ENCODE data around the gene UCK2.

Gene UCK2

GRCh38 chr1:165898837-165899236 is 71.4 kb downstream of the UCK2 start:
- no peak overlapping the region for H3K56ac ChIP-seq (ENCODE audit: low read length)
- no peak overlapping the region for H4K5ac ChIP-seq (ENCODE audit: low read length)
- no peak overlapping the region for H2AK5ac ChIP-seq (ENCODE audit: low read length)
- H3K27me3 ChIP-seq (ENCODE audit: insufficient read depth, low read length, poor library complexity): no peaks in the 10 kb centered on the region
- no peak overlapping the region for H4K8ac ChIP-seq (ENCODE audit: low read depth, low read length)
- no CpG with 5 or more reads among the region's 3 CpGs for WGBS (ENCODE audit: extremely low coverage, insufficient coverage, low lambda C conversion rate)
- H2BK120ac ChIP-seq (ENCODE audit: low read depth, low read length): no peak overlapping the region
- H3K4me1 ChIP-seq (ENCODE audit: control insufficient read depth, low read depth, low read length): peaks cover 2% of the 10 kb centered on the region
- no peak overlapping the region for H2BK5ac ChIP-seq (ENCODE audit: low read length)
- H3K36me3 ChIP-seq (ENCODE audit: control insufficient read depth, insufficient read depth, low read length): peaks cover 4% of the 10 kb centered on the region
- H3K4ac ChIP-seq (ENCODE audit: low read depth, low read length): no peak overlapping the region
- no peak overlapping the region for H2BK15ac ChIP-seq (replicated peaks; ENCODE audit: low read depth)
- H3K4me2 ChIP-seq (ENCODE audit: low read length): no peak overlapping the region
- H3K79me1 ChIP-seq (ENCODE audit: low read length): peaks cover 30% of the 10 kb centered on the region
- no peak overlapping the region for H3K23ac ChIP-seq (ENCODE audit: low read length)
- H3K9ac ChIP-seq (ENCODE audit: low read length): no peak overlapping the region
- H3K27ac ChIP-seq (ENCODE audit: low read depth, low read length): no peak overlapping the region
- H3K18ac ChIP-seq (ENCODE audit: low read length): no peak overlapping the region
- peak; percentile 78 for DNase-seq
- H3K4me3 ChIP-seq (ENCODE audit: low read length): no peak overlapping the region
- peaks cover 20% of the 10 kb centered on the region for H3K79me2 ChIP-seq (ENCODE audit: control insufficient read depth, insufficient read depth, low read length)

GRCh38 chr1:165899461-165899941 is 72.1 kb downstream of the UCK2 start:
- Histone ChIP-seq H3K79me2 (ENCODE audit: control insufficient read depth, insufficient read depth, low read length) (peaks cover 20% of the 10 kb centered on the region), H3K79me1 (ENCODE audit: low read length) (peaks cover 29% of the 10 kb centered on the region), H3K9ac (ENCODE audit: low read length) (no peak overlapping the region), H3K23ac (ENCODE audit: low read length) (no peak overlapping the region), H3K56ac (ENCODE audit: low read length) (no peak overlapping the region), H3K27me3 (ENCODE audit: insufficient read depth, low read length, poor library complexity) (no peaks in the 10 kb centered on the region), H2BK15ac (replicated peaks; ENCODE audit: low read depth) (no peak overlapping the region), H3K4me2 (ENCODE audit: low read length) (no peak overlapping the region), H4K5ac (ENCODE audit: low read length) (no peak overlapping the region), H3K18ac (ENCODE audit: low read length) (no peak overlapping the region), H3K4me3 (ENCODE audit: low read length) (no peak overlapping the region), H3K4ac (ENCODE audit: low read depth, low read length) (no peak overlapping the region), H2BK120ac (ENCODE audit: low read depth, low read length) (no peak overlapping the region), H3K4me1 (ENCODE audit: control insufficient read depth, low read depth, low read length) (peaks cover 2% of the 10 kb centered on the region), H2AK5ac (ENCODE audit: low read length) (no peak overlapping the region), H3K27ac (ENCODE audit: low read depth, low read length) (no peak overlapping the region), H4K8ac (ENCODE audit: low read depth, low read length) (no peak overlapping the region), H3K36me3 (ENCODE audit: control insufficient read depth, insufficient read depth, low read length) (peaks cover 4% of the 10 kb centered on the region), H2BK5ac (ENCODE audit: low read length) (no peak overlapping the region)
- WGBS (ENCODE audit: extremely low coverage, insufficient coverage, low lambda C conversion rate): no CpG with 5 or more reads among the region's 4 CpGs
- DNase-seq: no peak

DNA sequence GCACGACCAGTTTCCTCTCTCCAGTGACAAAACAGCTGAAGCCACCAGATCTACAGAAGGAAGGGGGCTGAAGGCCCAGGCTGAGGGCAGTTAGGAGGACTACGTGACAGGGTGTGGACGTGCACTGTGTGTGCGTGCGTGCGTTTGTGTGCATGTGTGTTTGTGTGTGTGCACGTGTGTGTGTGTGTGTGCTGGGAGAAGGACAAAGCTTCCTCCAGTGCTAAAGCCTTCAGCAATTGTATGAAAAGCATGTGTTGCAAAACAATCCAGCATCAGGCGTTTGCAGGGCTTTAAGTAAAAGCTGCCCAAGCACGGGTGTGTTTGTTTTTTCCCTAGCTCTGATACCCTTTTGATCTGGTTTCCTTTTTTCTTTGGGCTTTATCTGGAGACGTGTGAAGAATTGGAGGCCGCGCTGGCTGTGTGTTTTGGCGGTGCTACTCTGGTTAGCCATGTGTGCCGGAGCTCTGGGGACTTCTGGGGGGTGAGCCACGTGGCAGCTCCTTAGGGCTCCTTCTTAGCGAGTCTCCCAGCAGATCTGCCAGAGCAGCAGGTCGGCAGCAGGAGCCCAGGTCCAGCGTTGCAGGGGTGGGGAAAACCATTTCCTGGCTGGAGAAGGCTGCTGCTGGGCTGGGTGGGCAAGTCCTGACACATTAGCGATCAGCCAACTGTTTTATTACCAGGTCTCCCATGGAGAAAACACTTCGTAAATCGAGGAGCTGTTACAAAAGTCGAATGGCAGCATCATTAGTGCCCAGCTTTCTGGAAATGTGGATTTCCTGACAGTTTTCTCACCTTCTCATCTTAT is 73.4 kb downstream of the UCK2 start:
- H4K8ac ChIP-seq (ENCODE audit: low read depth, low read length): no peak overlapping the region
- no peak overlapping the region for H4K5ac ChIP-seq (ENCODE audit: low read length)
- H3K27ac ChIP-seq (ENCODE audit: low read depth, low read length): no peak overlapping the region
- peaks cover 20% of the 10 kb centered on the region for H3K79me2 ChIP-seq (ENCODE audit: control insufficient read depth, insufficient read depth, low read length)
- no peak overlapping the region for H2BK5ac ChIP-seq (ENCODE audit: low read length)
- H3K18ac ChIP-seq (ENCODE audit: low read length): no peak overlapping the region
- H3K4me1 ChIP-seq (ENCODE audit: control insufficient read depth, low read depth, low read length): peaks cover 2% of the 10 kb centered on the region
- no peak overlapping the region for H2AK5ac ChIP-seq (ENCODE audit: low read length)
- H3K4me3 ChIP-seq (ENCODE audit: low read length): no peak overlapping the region
- H3K4me2 ChIP-seq (ENCODE audit: low read length): no peak overlapping the region
- H3K27me3 ChIP-seq (ENCODE audit: insufficient read depth, low read length, poor library complexity): no peaks in the 10 kb centered on the region
- H3K23ac ChIP-seq (ENCODE audit: low read length): no peak overlapping the region
- DNase-seq: peak; percentile 44
- H3K36me3 ChIP-seq (ENCODE audit: control insufficient read depth, insufficient read depth, low read length): peaks cover 4% of the 10 kb centered on the region
- H3K9ac ChIP-seq (ENCODE audit: low read length): no peak overlapping the region
- no peak overlapping the region for H3K56ac ChIP-seq (ENCODE audit: low read length)
- peaks cover 26% of the 10 kb centered on the region for H3K79me1 ChIP-seq (ENCODE audit: low read length)
- no peak overlapping the region for H2BK120ac ChIP-seq (ENCODE audit: low read depth, low read length)
- H3K4ac ChIP-seq (ENCODE audit: low read depth, low read length): no peak overlapping the region
- H2BK15ac ChIP-seq (replicated peaks; ENCODE audit: low read depth): no peak overlapping the region
- no CpG with 5 or more reads among the region's 22 CpGs for WGBS (ENCODE audit: extremely low coverage, insufficient coverage, low lambda C conversion rate)

DNA sequence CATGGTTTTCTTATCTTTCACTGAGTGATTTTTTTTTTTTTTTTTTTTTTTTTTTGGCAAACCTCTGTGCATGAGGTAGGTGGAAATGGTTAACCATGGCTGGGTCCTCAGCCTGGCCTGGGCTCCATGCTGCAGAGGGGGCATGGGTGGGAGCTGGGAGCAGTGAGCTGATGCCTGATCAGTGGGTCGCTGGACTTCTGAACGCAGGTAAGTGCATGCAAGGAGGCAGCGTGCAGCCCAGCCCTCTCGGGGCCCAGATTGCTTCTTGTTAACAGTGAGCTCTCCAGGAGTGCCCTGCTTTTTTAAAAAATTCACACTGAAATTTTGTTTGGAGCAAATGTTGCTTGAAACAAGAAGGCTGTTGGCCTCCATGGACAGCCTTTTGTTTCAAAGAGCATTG is 75.2 kb downstream of the UCK2 start:
- Histone ChIP-seq H3K56ac (ENCODE audit: low read length) (no peak overlapping the region), H3K4me2 (ENCODE audit: low read length) (no peak overlapping the region), H3K27me3 (ENCODE audit: insufficient read depth, low read length, poor library complexity) (no peaks in the 10 kb centered on the region), H3K36me3 (ENCODE audit: control insufficient read depth, insufficient read depth, low read length) (peaks cover 2% of the 10 kb centered on the region), H3K23ac (ENCODE audit: low read length) (no peak overlapping the region), H3K18ac (ENCODE audit: low read length) (no peak overlapping the region), H3K4me3 (ENCODE audit: low read length) (no peak overlapping the region), H3K9ac (ENCODE audit: low read length) (no peak overlapping the region), H4K8ac (ENCODE audit: low read depth, low read length) (no peak overlapping the region), H2BK15ac (replicated peaks; ENCODE audit: low read depth) (no peak overlapping the region), H3K27ac (ENCODE audit: low read depth, low read length) (no peak overlapping the region), H3K79me1 (ENCODE audit: low read length) (peaks cover 24% of the 10 kb centered on the region), H2BK120ac (ENCODE audit: low read depth, low read length) (no peak overlapping the region), H3K4ac (ENCODE audit: low read depth, low read length) (no peak overlapping the region), H2AK5ac (ENCODE audit: low read length) (no peak overlapping the region), H2BK5ac (ENCODE audit: low read length) (no peak overlapping the region), H3K79me2 (ENCODE audit: control insufficient read depth, insufficient read depth, low read length) (peaks cover 18% of the 10 kb centered on the region), H4K5ac (ENCODE audit: low read length) (no peak overlapping the region), H3K4me1 (ENCODE audit: control insufficient read depth, low read depth, low read length) (peaks cover 2% of the 10 kb centered on the region)
- WGBS (ENCODE audit: extremely low coverage, insufficient coverage, low lambda C conversion rate): no CpG with 5 or more reads among the region's 4 CpGs
- DNase-seq: no peak

- peaks cover 21% of the 10 kb centered on the region for H3K79me1 ChIP-seq (ENCODE audit: low read length)
- no peaks in the 10 kb centered on the region for H3K27me3 ChIP-seq (ENCODE audit: insufficient read depth, low read length, poor library complexity)
- H3K36me3 ChIP-seq (ENCODE audit: control insufficient read depth, insufficient read depth, low read length): peaks cover 4% of the 10 kb centered on the region
- no peak overlapping the region for H2BK120ac ChIP-seq (ENCODE audit: low read depth, low read length)
- peaks cover 2% of the 10 kb centered on the region for H3K4me1 ChIP-seq (ENCODE audit: control insufficient read depth, low read depth, low read length)
- H2BK5ac ChIP-seq (ENCODE audit: low read length): no peak overlapping the region
- no peak overlapping the region for H2BK15ac ChIP-seq (replicated peaks; ENCODE audit: low read depth)
- H3K4me3 ChIP-seq (ENCODE audit: low read length): no peak overlapping the region
- no peak for DNase-seq
- H3K56ac ChIP-seq (ENCODE audit: low read length): no peak overlapping the region
- H3K27ac ChIP-seq (ENCODE audit: low read depth, low read length): no peak overlapping the region
- H4K5ac ChIP-seq (ENCODE audit: low read length): no peak overlapping the region
- no peak overlapping the region for H3K23ac ChIP-seq (ENCODE audit: low read length)
- no peak overlapping the region for H2AK5ac ChIP-seq (ENCODE audit: low read length)
- H3K4me2 ChIP-seq (ENCODE audit: low read length): no peak overlapping the region
- WGBS (ENCODE audit: extremely low coverage, insufficient coverage, low lambda C conversion rate): no CpG with 5 or more reads among the region's 1 CpG
- H3K4ac ChIP-seq (ENCODE audit: low read depth, low read length): no peak overlapping the region
- H3K79me2 ChIP-seq (ENCODE audit: control insufficient read depth, insufficient read depth, low read length): peaks cover 16% of the 10 kb centered on the region
- H3K9ac ChIP-seq (ENCODE audit: low read length): no peak overlapping the region
- H4K8ac ChIP-seq (ENCODE audit: low read depth, low read length): no peak overlapping the region
- no peak overlapping the region for H3K18ac ChIP-seq (ENCODE audit: low read length)
These were observed 76.3 kb downstream of the UCK2 start for GRCh38 chr1:165903672-165904071.
